H1 (cell line): Measurements from ENCODE around the gene ANP32A. TPM values are rescaled to one million over a fixed set of nuclear protein-coding genes. Genes with fewer than 3 reads are reported as not detected.

Experiments used
- CTCF ChIA-PET: fragments of 300-600 bp; sonication (Branson Sonifier 250); formaldehyde crosslinking; loops from one replicate; lab custom pipeline; 2021; ENCODE audit not compliant: partially characterized antibody; lab: Charles Lee
- POLR2A ChIA-PET: fragments of 300-600 bp; sonication (Branson Sonifier 250); formaldehyde crosslinking; loops from one replicate; lab custom pipeline; 2021; ENCODE audit warnings: inconsistent platforms; ENCODE audit not compliant: partially characterized antibody; lab: Charles Lee
- DNase-seq, 2 experiments: peaks; one replicate each; pipeline versions ENCODE4 v3.0.0 to v3.0.0-alpha.2; 2010 to 2022; ENCODE audit warnings: low spot score in 2 of 2, low read depth in 1 of 2, mixed read lengths in 1 of 2
- FAIRE-seq: peaks from 2 replicates; lab custom pipeline; 2011; peaks lifted over from hg19 to GRCh38; lab: Jason Lieb, UNC
- H2AFZ ChIP-seq: 2 replicates; pipeline ENCODE4 v1.8.1; 2012; ENCODE audit warnings: low read length, inconsistent platforms
- H2AK5ac ChIP-seq: 2 replicates; pipeline ENCODE4 v1.6.1; 2013; ENCODE audit warnings: low read depth, low read length
- H2BK120ac ChIP-seq: replicated peaks from 2 replicates; pipeline ENCODE3; 2013; ENCODE audit warnings: low read depth, low read length, inconsistent platforms
- H2BK12ac ChIP-seq: 2 replicates; pipeline ENCODE4 v1.6.1; 2013; ENCODE audit warnings: low read depth, low read length
- H2BK15ac ChIP-seq: 2 replicates; pipeline ENCODE4 v1.6.1; 2013; ENCODE audit warnings: low read length
- H2BK20ac ChIP-seq: 2 replicates; pipeline ENCODE4 v1.6.1; 2013; ENCODE audit warnings: low read length
- H2BK5ac ChIP-seq: 2 replicates; pipeline ENCODE4 v1.6.1; 2013; ENCODE audit warnings: low read depth, low read length
- H3K14ac ChIP-seq: 2 replicates; pipeline ENCODE4 v1.6.1; 2013; ENCODE audit warnings: inconsistent platforms; ENCODE audit not compliant: insufficient read length
- H3K18ac ChIP-seq: 2 replicates; pipeline ENCODE4 v1.6.1; 2013; ENCODE audit warnings: low read length; ENCODE audit errors: extremely low read depth
- H3K23ac ChIP-seq: 2 replicates; pipeline ENCODE4 v1.6.1; 2013; ENCODE audit warnings: inconsistent platforms; ENCODE audit not compliant: insufficient read length
- H3K23me2 ChIP-seq: 2 replicates; pipeline ENCODE4 v1.6.1; 2013; ENCODE audit warnings: low read depth, low read length
- H3K27ac ChIP-seq: 2 replicates; pipeline ENCODE4 v1.6.1; 2011; ENCODE audit warnings: low read depth, low read length, inconsistent platforms
- H3K27me3 ChIP-seq, 4 experiments: replicated peaks in 1 of 4; 1 replicate in 1 of 4; 2 replicates in 3 of 4; pipeline versions ENCODE4 v1.6.1 to v1.8.1; 2011 to 2013; ENCODE audit warnings: low read length in 3 of 4, mild to moderate bottlenecking in 3 of 4, inconsistent platforms in 2 of 4, mixed read lengths in 2 of 4, moderate library complexity in 1 of 4; ENCODE audit not compliant: control insufficient read depth in 3 of 4, insufficient read depth in 3 of 4; ENCODE audit errors: extremely low read depth in 1 of 4
- H3K36me3 ChIP-seq, 4 experiments: 2 replicates each; pipeline versions ENCODE4 v1.6.1 to v1.8.1; 2011 to 2013; ENCODE audit warnings: mild to moderate bottlenecking in 4 of 4, low read length in 3 of 4, moderate library complexity in 2 of 4, control low read depth in 1 of 4, inconsistent platforms in 1 of 4; ENCODE audit not compliant: insufficient read depth in 4 of 4, control insufficient read depth in 2 of 4
- H3K4ac ChIP-seq: replicated peaks from 2 replicates; pipeline ENCODE3; 2013; ENCODE audit warnings: low read length, low read depth, mixed read lengths, inconsistent platforms; ENCODE audit not compliant: insufficient read length
- H3K4me1 ChIP-seq, 4 experiments: replicated peaks in 1 of 4; 1 replicate in 1 of 4; 2 replicates in 3 of 4; pipeline versions ENCODE4 v1.6.1 to v1.8.1; 2011 to 2013; ENCODE audit warnings: low read length in 3 of 4, inconsistent platforms in 2 of 4, mixed read lengths in 1 of 4; ENCODE audit not compliant: insufficient read depth in 4 of 4, control insufficient read depth in 3 of 4
- H3K4me2 ChIP-seq, 2 experiments: 2 replicates each; pipeline versions ENCODE4 v1.6.1 to v1.8.1; 2011 to 2013; ENCODE audit warnings: low read depth in 2 of 2, low read length in 2 of 2, control low read depth in 1 of 2, inconsistent platforms in 1 of 2, mild to moderate bottlenecking in 1 of 2; ENCODE audit not compliant: insufficient read depth in 1 of 2
- H3K4me3 ChIP-seq, 4 experiments: fragments of 200-600, 300-600 bp in 1 of 4; sonication (generic), shearing (Covaris generic), sonication (Bioruptor Twin) in 1 of 4; 2 replicates each; pipeline versions ENCODE4 v1.5.1 to v1.8.1; 2011 to 2016; ENCODE audit warnings: low read length in 4 of 4, low read depth in 3 of 4, control low read depth in 2 of 4, inconsistent platforms in 2 of 4, mild to moderate bottlenecking in 2 of 4, mixed read lengths in 1 of 4, moderate library complexity in 1 of 4; ENCODE audit not compliant: insufficient read depth in 2 of 4; ENCODE audit errors: extremely low read depth in 1 of 4
- H3K56ac ChIP-seq: replicated peaks from 2 replicates; pipeline ENCODE3; 2013; ENCODE audit warnings: low read depth, mild to moderate bottlenecking, mixed read lengths, low read length, inconsistent platforms; ENCODE audit not compliant: insufficient read length
- H3K79me1 ChIP-seq: 2 replicates; pipeline ENCODE4 v1.6.1; 2013; ENCODE audit warnings: low read depth, low read length, control low read depth
- H3K79me2 ChIP-seq, 2 experiments: 2 replicates each; pipeline versions ENCODE4 v1.6.1 to v1.8.1; 2012 to 2013; ENCODE audit warnings: low read length in 2 of 2, mild to moderate bottlenecking in 2 of 2, inconsistent platforms in 1 of 2; ENCODE audit not compliant: insufficient read depth in 2 of 2, control insufficient read depth in 1 of 2
- H3K9ac ChIP-seq, 4 experiments: replicated peaks in 1 of 4; 1 replicate in 1 of 4; 2 replicates in 3 of 4; pipeline versions ENCODE4 v1.6.1 to v1.8.1; 2011 to 2013; ENCODE audit warnings: low read depth in 3 of 4, low read length in 3 of 4, control low read depth in 2 of 4, mild to moderate bottlenecking in 2 of 4, moderate library complexity in 2 of 4, inconsistent platforms in 1 of 4; ENCODE audit errors: extremely low read depth in 1 of 4
- H3K9me3 ChIP-seq, 2 experiments: 2 replicates each; pipeline versions ENCODE4 v1.6.1 to v1.8.1; 2012 to 2013; ENCODE audit warnings: mild to moderate bottlenecking in 2 of 2, moderate library complexity in 2 of 2, control low read depth in 1 of 2, inconsistent platforms in 1 of 2, low read depth in 1 of 2, low read length in 1 of 2, mixed read lengths in 1 of 2; ENCODE audit not compliant: insufficient read depth in 2 of 2
- H4K20me1 ChIP-seq, 2 experiments: replicated peaks in 1 of 2; 2 replicates each; pipeline versions ENCODE3 to v1.8.1; 2011 to 2013; ENCODE audit warnings: inconsistent platforms in 2 of 2, low read length in 2 of 2, mild to moderate bottlenecking in 1 of 2; ENCODE audit not compliant: insufficient read depth in 2 of 2, control insufficient read depth in 1 of 2
- H4K5ac ChIP-seq: 2 replicates; pipeline ENCODE4 v1.6.1; 2013; ENCODE audit warnings: low read length, low read depth, mixed read lengths, inconsistent platforms; ENCODE audit not compliant: insufficient read length
- H4K8ac ChIP-seq: 2 replicates; pipeline ENCODE4 v1.8.0; 2013; ENCODE audit warnings: mild to moderate bottlenecking, moderate library complexity, low read length, inconsistent platforms; ENCODE audit not compliant: insufficient read depth; ENCODE audit errors: extremely low read depth
- H4K91ac ChIP-seq: replicated peaks from 2 replicates; pipeline ENCODE3; 2013; ENCODE audit warnings: low read length, mixed read lengths, inconsistent platforms; ENCODE audit not compliant: insufficient read length
- CHD2 ChIP-seq: IDR thresholded peaks from 2 replicates; pipeline ENCODE4 v1.6.1; 2012; ENCODE audit warnings: low read length, improper control_type of control experiment
- PHF8 ChIP-seq: fragments of 200-600 bp; sonication (generic); conservative IDR thresholded peaks from 2 replicates; pipeline ENCODE4 v1.7.1; 2012; ENCODE audit warnings: low read depth, mild to moderate bottlenecking, inconsistent platforms, low read length, moderate library complexity
- POU5F1 ChIP-seq: IDR thresholded peaks from 2 replicates; pipeline ENCODE4 v1.6.1; 2011; ENCODE audit warnings: low read depth, mild to moderate bottlenecking, low read length, moderate library complexity
- RNF2 ChIP-seq: fragments of 200-900, 300-1000 bp; sonication (generic); IDR thresholded peaks from 2 replicates; pipeline ENCODE4 v1.7.1; 2016; ENCODE audit warnings: borderline replicate concordance, low read depth, mild to moderate bottlenecking, antibody characterized with exemption, low read length; ENCODE audit not compliant: poor library complexity, severe bottlenecking; ENCODE audit errors: missing control alignments
- SIN3A ChIP-seq, 2 experiments: IDR thresholded peaks in 1 of 2; conservative IDR thresholded peaks in 1 of 2; 2 replicates each; pipeline ENCODE4 v1.6.1; 2011 to 2012; ENCODE audit warnings: low read length in 2 of 2, improper control_type of control experiment in 1 of 2, low read depth in 1 of 2, mild to moderate bottlenecking in 1 of 2
- TBP ChIP-seq: IDR thresholded peaks from 2 replicates; pipeline ENCODE4 v1.6.1; 2011; ENCODE audit warnings: low read depth, low read length, improper control_type of control experiment
- WGBS, 2 experiments: shearing (Covaris generic) in 1 of 2; methylation state at CpG; one replicate each; pipeline versions ENCODE4 v1.1.6 to v1.1.7; 2013 to 2015; ENCODE audit warnings: low lambda C conversion rate in 2 of 2, mixed read lengths in 2 of 2, inconsistent platforms in 1 of 2, low coverage in 1 of 2, missing lambda C conversion rate in 1 of 2; ENCODE audit not compliant: insufficient replicate concordance in 2 of 2, insufficient coverage in 1 of 2, insufficient read length in 1 of 2; ENCODE audit errors: extremely low coverage in 1 of 2, missing lambda C conversion rate in 1 of 2; 5-methylcytosine and 5-hydroxymethylcytosine counted together
- long read RNA-seq, 2 experiments: library from RNA in 1 of 2; library from capped mRNA in 1 of 2; stranded (forward); transcript quantifications; one replicate each; pipeline ENCODE4 v2.0.0, GENCODE V29; 2021; ENCODE audit warnings: inconsistent platforms in 1 of 2
- polyA minus RNA-seq, 3 experiments: library from RNA; depleted of rRNA, polyadenylated mRNA; stranded (reverse); fragments of >200 nt; gene quantifications; 1 replicate in 2 of 3; 2 replicates in 1 of 3; pipeline ENCODE4 v1.2.3, GENCODE V29; 2011
- polyA plus RNA-seq, 7 experiments: library from polyadenylated mRNA; depleted of rRNA in 3 of 7; stranded (reverse) in 5 of 7; unstranded in 2 of 7; fragments of >200 nt in 5 of 7; fragments of 200-250 nt in 2 of 7; gene quantifications; 1 replicate in 5 of 7; 2 replicates in 1 of 7; 4 replicates in 1 of 7; pipeline versions ENCODE4 v1.2.1 to v1.2.3, GENCODE V29; 2011 to 2013; ENCODE audit warnings: missing spikeins in 2 of 7, mixed read lengths in 2 of 7
- total RNA-seq: library from RNA; stranded (reverse); fragmentation: NEBNext Ultra II Directional; extraction: Animal tissue kit (Norgen Biotek cat#: 25700); gene quantifications from 2 replicates; pipeline ENCODE4 v1.2.1, GENCODE V29; 2021

ANP32A gene
- total RNA-seq (284 and 295 TPM in 2 replicates), polyA plus RNA-seq (2011; rRNA removed) (46.8 and 70.8 TPM in 2 replicates), polyA minus RNA-seq (2011; rRNA and poly(A)+ RNA removed) (51.5 and 75.1 TPM in 2 replicates)
- 114 TPM for polyA plus RNA-seq (2011; cell fraction: cytosol; rRNA removed)
- polyA plus RNA-seq (2011; cell fraction: nucleus; rRNA removed) = 28.3 TPM
- 332 to 427 TPM (median 351 TPM) in 4 replicates for polyA plus RNA-seq (2012, experiment 1 of 2)
- polyA plus RNA-seq (2012, experiment 2 of 2) = 153 TPM
- 224 TPM for polyA plus RNA-seq (2013, experiment 1 of 2)
- polyA plus RNA-seq (2013, experiment 2 of 2) = 234 TPM
- 79.9 TPM for polyA minus RNA-seq (2011; cell fraction: cytosol; rRNA and poly(A)+ RNA removed)
- polyA minus RNA-seq (2011; cell fraction: nucleus; rRNA and poly(A)+ RNA removed) = 51.2 TPM
- long read RNA-seq, experiment 1, transcript ANP32A-208 (3 exons, 707 nt) = minor isoform, 6 of 239 reads
- long read RNA-seq, experiment 1, transcript ANP32A-207 (2 exons, 2,015 nt) = major isoform, 16 of 239 reads
- long read RNA-seq, experiment 1, partial matches to known transcripts = 135 of 239 reads
- long read RNA-seq, experiment 1, other reads (novel, unspliced or antisense) = 80 of 239 reads
- long read RNA-seq, experiment 2, transcript ANP32A-203 (7 exons, 2,440 nt) = major isoform, 290 of 389 reads
- long read RNA-seq, experiment 2, transcript ANP32A-207 (2 exons, 2,015 nt) = minor isoform, 6 of 389 reads
- long read RNA-seq, experiment 2, partial matches to known transcripts = 22 of 389 reads
- long read RNA-seq, experiment 2, other reads (novel, unspliced or antisense) = 69 of 389 reads

GRCh38 chr15:68820295-68821189, at the start of gene ANP32A:
Gene ANP32A, minus strand, starts transcription at chr15:68820895. Its CDS starts 144 bp downstream, at chr15:68820751.
- H3K9me3 ChIP-seq = no peaks in the 10 kb centered on the region
- H2BK15ac ChIP-seq = 0 out of 2 replicates have a peak within 1 kb of the TSS, but pooled peaks have one; percentile 72
- DNase-seq (peak; percentile 70 to 99), FAIRE-seq (no peak)
- H3K4me1 ChIP-seq = peaks cover 10 to 17% (median 13%) of the 10 kb centered on the region in 4 experiments; a peak in 6 of 7 replicates
- H2AFZ ChIP-seq = no peak within 1 kb of the TSS
- H3K79me2 ChIP-seq = peaks cover 19 to 56% of the 10 kb centered on the region in 2 experiments
- no peak within 1 kb of the TSS for H3K14ac ChIP-seq
- peak within 1 kb of the TSS; percentile 72 to 94 (median 92) for H3K4me3 ChIP-seq
- H3K23me2 ChIP-seq = peaks cover 14% of the 10 kb centered on the region
- ChIA-PET CTCF (no interaction called here), POLR2A (interaction anchor here (0.7 to 1.8 kb wide), 4 partner anchors 14 to 323 kb away, joined by 3 to 7 read pairs (median 4); no protein-coding TSS in a partner anchor)
- 2% methylated on average over 49 of the region's 81 CpGs; no CpG with 5 or more reads in 1 of the 2 experiments for WGBS, 2 experiments
- H3K27ac ChIP-seq = peak within 1 kb of the TSS; percentile 94
- peaks cover 25 to 28% of the 10 kb centered on the region in 2 experiments for H4K20me1 ChIP-seq
- peak within 1 kb of the TSS; percentile 71; the same call in 1 of the 2 replicates for H2BK12ac ChIP-seq
- no peak within 1 kb of the TSS; the same call in 1 of the 2 replicates for H2AK5ac ChIP-seq
- peak within 1 kb of the TSS; percentile 94 for H3K56ac ChIP-seq
- H3K4ac ChIP-seq = peak within 1 kb of the TSS; percentile 99
- H3K23ac ChIP-seq = no peak within 1 kb of the TSS
- peak within 1 kb of the TSS; percentile 96 for H4K5ac ChIP-seq
- H3K18ac ChIP-seq = peak within 1 kb of the TSS; percentile 96
- peaks cover 4% of the 10 kb centered on the region for H3K79me1 ChIP-seq
- peak within 1 kb of the TSS; percentile 98 for H4K91ac ChIP-seq
- H2BK5ac ChIP-seq = peak within 1 kb of the TSS; percentile 86
- no peaks in the 10 kb centered on the region for H3K36me3 ChIP-seq
- peak within 1 kb of the TSS; percentile 57 for H4K8ac ChIP-seq
- no peak within 1 kb of the TSS for H2BK20ac ChIP-seq
- H3K27me3 ChIP-seq = peaks cover 8 to 30% (median 19%) of the 10 kb centered on the region in 4 experiments
- peak within 1 kb of the TSS; percentile 91 to 95 for H3K4me2 ChIP-seq
- peak within 1 kb of the TSS; percentile 73 to 95 (median 90) for H3K9ac ChIP-seq
- no peak within 1 kb of the TSS for H2BK120ac ChIP-seq
- TF ChIP-seq TBP = peak; percentile 62; the same call in 1 of the 2 replicates
- peak; percentile 51; the same call in 1 of the 2 replicates for TF ChIP-seq PHF8
- peak; percentile 93 for TF ChIP-seq CHD2
- peak in 1 of 2 experiments; percentile 15; a peak in 1 of 4 replicates for TF ChIP-seq SIN3A (conservative IDR thresholded peaks at IDR 0.05 in 1 of 2, IDR thresholded peaks at IDR 0.05 in 1 of 2; ENCODE audit: low read depth in 1 of 2, low read length in 2 of 2)
- no peak for TF ChIP-seq RNF2
- TF ChIP-seq POU5F1 = no peak
